GM23338 (cell line): ENCODE results near the gene GALNT16.

Source experiments
- CREB1 ChIP-seq: fragments of 250-450 bp; sonication (Bioruptor Pico); IDR thresholded peaks from 2 replicates; pipeline ENCODE4 v1.5.0; 2020; ENCODE audit warnings: low read depth, mild to moderate bottlenecking, moderate library complexity
- CTCF ChIP-seq, 2 experiments: fragments of 200-600 bp in 1 of 2; sonication (generic) in 1 of 2; conservative IDR thresholded peaks; 2 replicates each; pipeline versions ENCODE4 v1.5.1 to v1.6.1; 2016 to 2017; ENCODE audit warnings: antibody characterized with exemption in 2 of 2, low read depth in 2 of 2, mild to moderate bottlenecking in 2 of 2, moderate library complexity in 1 of 2
- EZH2 ChIP-seq: fragments of 200-600 bp; sonication (generic); IDR thresholded peaks from one replicate; pipeline ENCODE4 v1.8.0; 2017; ENCODE audit warnings: antibody characterized with exemption, mild to moderate bottlenecking, low read depth; ENCODE audit not compliant: unreplicated experiment
- EZH2phosphoT487 ChIP-seq: fragments of 200-600 bp; sonication (generic); IDR thresholded peaks from one replicate; pipeline ENCODE4 v1.8.1; 2018; ENCODE audit warnings: antibody characterized with exemption; ENCODE audit not compliant: unreplicated experiment
- JUNB ChIP-seq: IDR thresholded peaks from one replicate; pipeline ENCODE4 v1.6.1; 2016; ENCODE audit warnings: antibody characterized with exemption; ENCODE audit not compliant: unreplicated experiment
- STAT1 ChIP-seq: IDR thresholded peaks from one replicate; pipeline ENCODE4 v1.6.1; 2016; ENCODE audit warnings: antibody characterized with exemption; ENCODE audit not compliant: unreplicated experiment

DNA sequence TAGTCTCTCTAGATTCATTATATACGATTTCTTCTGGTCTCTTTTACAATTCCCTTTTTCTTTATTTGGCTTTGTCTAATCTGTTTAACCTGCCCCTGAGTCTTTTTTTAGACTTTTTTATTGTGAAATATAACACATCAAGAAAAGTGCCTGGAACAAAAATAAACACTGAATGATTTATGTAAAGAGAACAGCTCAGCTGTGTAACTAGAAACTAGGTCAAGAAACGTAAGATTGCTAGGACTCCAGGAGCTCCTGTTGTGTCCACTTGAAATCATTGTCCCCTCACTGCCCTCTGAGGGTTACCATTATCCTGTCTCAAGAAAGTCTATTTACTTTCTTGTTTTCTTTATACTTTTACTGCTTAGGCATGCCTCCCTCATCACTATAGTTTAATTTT, 45.6 kb upstream of the GALNT16 start:
- TF ChIP-seq CTCF (conservative IDR thresholded peaks at IDR 0.05; ENCODE audit: low read depth in 2 of 2) = no peak
- no peak for TF ChIP-seq EZH2
- TF ChIP-seq JUNB = no peak
- no peak for TF ChIP-seq EZH2phosphoT487
- no peak for TF ChIP-seq STAT1
- TF ChIP-seq CREB1 (CRISPR knock-in tag) = no peak
